ENCODE measurements around the gene CCDC185.

Gene CCDC185

DNA sequence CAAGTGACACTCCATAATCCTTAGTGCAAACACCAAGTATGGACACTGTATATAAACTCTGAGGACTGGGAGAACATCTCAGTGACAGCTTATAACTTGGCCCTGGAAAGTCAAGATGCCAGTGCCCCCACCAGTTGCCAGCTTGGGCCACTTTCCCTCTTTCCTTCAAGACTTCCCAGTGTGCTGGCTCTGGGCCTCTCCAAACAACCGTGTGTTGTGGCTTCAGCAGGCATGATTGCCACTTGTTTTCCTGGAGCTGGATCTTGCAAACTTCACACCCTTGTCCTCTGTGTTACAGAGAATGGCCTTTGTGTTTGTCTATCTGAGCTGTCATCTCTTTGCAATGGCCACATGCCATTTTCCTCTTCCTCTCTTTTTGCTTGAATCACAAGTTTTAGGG, 37.0 kb downstream of the CCDC185 start:
- no peak for DNase-seq (ENCODE audit: low read depth in 2 of 2)

DNA sequence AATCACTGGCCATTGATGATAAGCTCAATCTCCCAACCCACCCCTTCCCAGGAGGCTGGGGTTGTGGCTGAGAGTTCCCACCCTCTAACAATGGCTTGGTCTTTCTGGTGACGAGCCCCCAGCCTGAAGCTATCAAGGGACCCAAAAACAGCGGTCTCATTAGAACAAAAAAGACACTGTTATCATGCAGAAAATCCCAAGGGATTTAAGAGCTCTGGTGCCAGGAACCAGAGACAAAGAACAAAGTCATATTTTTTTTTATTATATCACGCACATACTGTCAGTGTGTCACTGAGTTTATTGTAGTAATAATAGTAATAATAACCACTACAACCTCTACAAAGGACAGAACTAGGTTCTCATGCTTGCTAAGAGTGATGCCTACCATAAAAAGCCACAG, 43.9 kb downstream of the CCDC185 start:
- DNase-seq (ENCODE audit: low read depth in 2 of 2), result no peak

DNA sequence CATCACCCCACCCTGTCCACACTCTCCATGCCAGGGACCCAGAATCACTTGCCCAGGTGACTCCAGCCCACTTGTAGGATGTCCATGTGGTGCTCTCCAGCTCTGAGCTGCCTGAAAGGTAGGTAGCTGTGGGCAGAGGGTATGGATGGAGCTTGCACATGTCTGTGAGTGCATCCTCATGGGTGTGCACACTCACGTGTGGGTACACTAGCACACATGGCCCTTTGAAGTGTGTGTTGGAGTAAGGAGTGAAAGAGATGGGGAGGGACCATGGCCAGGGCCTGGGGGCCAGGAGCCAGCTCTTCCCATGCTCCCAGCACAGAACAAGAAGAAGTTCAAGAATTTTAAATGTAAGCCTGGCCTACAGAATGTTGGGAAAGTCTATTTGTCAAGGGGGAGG, 50.2 kb downstream of the CCDC185 start:
- no peak for DNase-seq (ENCODE audit: low read depth in 2 of 2)

DNA sequence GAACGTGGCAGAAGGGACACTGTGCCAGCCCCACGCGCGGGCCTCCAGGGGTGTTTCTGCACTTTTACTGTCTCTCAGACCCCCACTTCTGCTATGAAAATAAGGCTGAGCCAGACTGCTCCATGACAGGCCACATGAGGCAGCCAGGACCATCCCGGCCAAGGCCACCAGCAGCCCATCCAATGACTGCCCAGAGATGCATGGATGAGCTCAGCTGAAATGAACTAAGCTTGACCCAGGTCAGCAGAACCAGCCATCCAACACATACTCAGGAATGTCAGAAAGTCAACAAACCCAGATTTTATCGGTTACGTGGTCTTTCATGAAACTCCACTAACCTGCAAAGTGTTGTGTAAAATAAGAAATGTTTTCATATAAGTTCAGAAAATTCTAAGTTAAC, 51.2 kb downstream of the CCDC185 start:
- DNase-seq (ENCODE audit: low read depth in 2 of 2), result no peak

Data from stimulated activated CD8-positive, alpha-beta memory T cell treated with anti-CD3 and anti-CD28 coated beads, Interleukin-7, amount 100 ng/mL, for 4 hours (primary cell).